ENCODE results near the gene BRIP1. TPM values are rescaled to one million over a fixed set of nuclear protein-coding genes. Genes with fewer than 3 reads are reported as not detected.

Gene BRIP1
- total and polyA plus RNA-seq, 5 donors from 2014 or later, result 0.71 to 3.0 (median 1.3) TPM

DNA sequence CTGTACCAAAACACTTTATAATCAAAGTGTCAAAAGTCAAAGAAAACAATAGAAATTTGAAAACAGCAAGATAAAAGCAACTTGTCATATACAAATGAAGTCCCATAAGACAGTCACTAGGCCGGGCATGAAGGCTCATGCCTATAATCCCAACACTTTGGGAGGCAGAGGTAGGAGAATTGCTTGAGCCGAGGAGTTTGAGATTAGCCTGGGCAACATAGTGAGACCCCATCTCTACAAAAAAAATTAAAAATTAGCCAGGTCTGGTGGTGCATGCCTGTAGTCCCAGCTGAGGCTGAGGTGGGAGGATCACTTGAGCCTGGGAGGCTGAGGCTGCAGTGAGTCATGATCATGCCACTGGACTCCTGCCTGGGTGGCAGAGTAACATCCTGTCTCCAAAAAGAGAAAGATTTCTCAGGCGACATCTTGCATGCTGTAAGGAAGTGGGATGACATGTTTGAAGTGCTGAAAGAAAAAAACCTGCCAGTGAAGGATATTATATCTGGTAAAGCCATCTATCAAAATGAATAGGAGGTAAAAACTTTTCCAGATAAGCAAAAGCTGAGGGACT, 173.6 kb downstream of the BRIP1 start:
- H3K9me3 ChIP-seq (ENCODE audit: control insufficient read depth in 2 of 2, low read length in 2 of 2), result no peaks in the 10 kb centered on the region
- ATAC-seq (ENCODE audit: low read depth in 2 of 2) (no peak), DNase-seq (no peak)
- Mint-ChIP-seq H3K9me3 (peaks cover 0 to 2% (median 0%) of the 10 kb centered on the region in 7 donors), H3K27ac (no peak overlapping the region), H3K4me3 (no peak overlapping the region), H3K36me3 (peaks cover 20% of the 10 kb centered on the region), H3K4me1 (no peaks in the 10 kb centered on the region), H3K27me3 (no peaks in the 10 kb centered on the region)
- H3K27ac ChIP-seq (ENCODE audit: insufficient read depth, low read length, poor library complexity, severe bottlenecking), result no peak overlapping the region
- H3K4me1 ChIP-seq (ENCODE audit: control insufficient read depth, insufficient read depth, low read length, poor library complexity, severe bottlenecking), result no peaks in the 10 kb centered on the region
- H3K27me3 ChIP-seq (ENCODE audit: control insufficient read depth, insufficient read depth, low read length), result no peaks in the 10 kb centered on the region
- no peak overlapping the region for H3K4me3 ChIP-seq (ENCODE audit: low read depth, low read length)
- H3K36me3 ChIP-seq (ENCODE audit: control insufficient read depth, insufficient read depth, low read length), result no peaks in the 10 kb centered on the region

DNA sequence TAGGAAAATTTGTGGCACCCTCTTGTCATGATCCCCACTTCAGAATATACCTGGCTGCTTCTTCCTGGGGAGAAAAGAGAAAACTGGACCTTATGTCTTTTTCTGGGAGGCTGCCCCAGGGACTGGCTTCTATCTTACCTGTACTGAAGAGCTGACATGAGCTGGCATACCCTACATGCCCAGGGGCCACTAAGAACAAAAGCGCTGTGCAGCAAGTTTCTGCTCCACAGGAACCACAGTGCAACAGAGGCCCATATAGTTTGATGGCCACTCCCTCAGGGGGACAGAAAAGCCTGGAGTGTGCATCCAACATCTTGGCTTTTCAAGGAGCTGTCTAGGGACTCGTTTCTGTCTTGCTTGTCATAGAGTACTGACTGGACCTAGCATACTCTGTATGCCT, 175.6 kb downstream of the BRIP1 start:
- no peak overlapping the region for H3K27ac ChIP-seq (ENCODE audit: insufficient read depth, low read length, poor library complexity, severe bottlenecking)
- Mint-ChIP-seq H3K4me3 (no peak overlapping the region), H3K27ac (no peak overlapping the region), H3K36me3 (peaks cover 20% of the 10 kb centered on the region), H3K27me3 (no peaks in the 10 kb centered on the region), H3K9me3 (peaks cover 0 to 2% (median 0%) of the 10 kb centered on the region in 7 donors), H3K4me1 (no peaks in the 10 kb centered on the region)
- H3K4me1 ChIP-seq (ENCODE audit: control insufficient read depth, insufficient read depth, low read length, poor library complexity, severe bottlenecking), result no peaks in the 10 kb centered on the region
- no peaks in the 10 kb centered on the region for H3K36me3 ChIP-seq (ENCODE audit: control insufficient read depth, insufficient read depth, low read length)
- DNase-seq (no peak), ATAC-seq (ENCODE audit: low read depth in 2 of 2) (no peak)
- H3K4me3 ChIP-seq (ENCODE audit: low read depth, low read length), result no peak overlapping the region
- H3K9me3 ChIP-seq (ENCODE audit: control insufficient read depth in 2 of 2, low read length in 2 of 2), result no peaks in the 10 kb centered on the region
- no peaks in the 10 kb centered on the region for H3K27me3 ChIP-seq (ENCODE audit: control insufficient read depth, insufficient read depth, low read length)

DNA sequence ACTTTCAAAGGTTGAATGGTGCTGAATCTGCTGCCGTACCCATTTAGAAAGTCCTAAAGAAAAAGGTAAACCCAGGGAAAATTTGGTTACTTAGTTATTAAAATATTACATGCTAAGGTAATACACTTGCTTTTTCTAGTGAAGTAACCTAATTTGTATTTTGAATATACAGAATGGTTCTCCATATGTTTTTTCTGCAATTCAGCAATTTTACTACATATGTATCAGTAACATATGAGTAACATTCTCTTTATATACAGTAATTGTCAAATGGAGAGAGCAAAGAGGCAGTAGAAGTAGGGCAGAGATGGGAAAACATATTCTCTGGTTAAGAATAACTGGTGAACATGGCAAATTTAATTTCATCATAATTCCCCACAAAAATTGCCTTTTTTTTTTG, 177.2 kb downstream of the BRIP1 start:
- DNase-seq (no peak), ATAC-seq (ENCODE audit: low read depth in 2 of 2) (no peak)
- Histone ChIP-seq H3K27ac (ENCODE audit: insufficient read depth, low read length, poor library complexity, severe bottlenecking) (no peak overlapping the region), H3K4me3 (ENCODE audit: low read depth, low read length) (no peak overlapping the region), H3K27me3 (ENCODE audit: control insufficient read depth, insufficient read depth, low read length) (no peaks in the 10 kb centered on the region), H3K9me3 (ENCODE audit: control insufficient read depth in 2 of 2, low read length in 2 of 2) (no peaks in the 10 kb centered on the region), H3K4me1 (ENCODE audit: control insufficient read depth, insufficient read depth, low read length, poor library complexity, severe bottlenecking) (no peaks in the 10 kb centered on the region), H3K36me3 (ENCODE audit: control insufficient read depth, insufficient read depth, low read length) (no peaks in the 10 kb centered on the region)
- no peaks in the 10 kb centered on the region for H3K27me3 Mint-ChIP-seq
- no peak overlapping the region for H3K27ac Mint-ChIP-seq
- H3K36me3 Mint-ChIP-seq, result peaks cover 20% of the 10 kb centered on the region
- no peaks in the 10 kb centered on the region for H3K4me1 Mint-ChIP-seq
- H3K9me3 Mint-ChIP-seq, result peaks cover 0 to 2% (median 0%) of the 10 kb centered on the region in 7 donors
- no peak overlapping the region for H3K4me3 Mint-ChIP-seq

DNA sequence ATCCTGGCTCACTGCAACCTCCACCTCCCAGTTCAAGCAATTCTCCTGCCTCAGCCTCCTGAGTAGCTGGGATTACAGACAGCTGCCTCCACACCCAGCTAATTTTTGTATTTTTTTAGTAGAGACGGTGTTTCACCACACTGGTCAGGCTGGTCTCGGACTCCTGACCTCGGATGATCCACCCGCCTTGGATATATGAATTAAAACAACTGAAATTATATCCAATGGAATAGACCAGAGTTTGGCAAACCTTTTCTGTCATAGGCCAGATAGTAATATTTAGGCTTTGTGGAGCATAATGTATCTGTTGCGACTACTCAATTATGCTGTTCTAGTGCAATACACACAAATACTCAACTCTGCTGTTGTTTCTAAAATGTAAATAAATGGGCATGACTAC, 178.5 kb downstream of the BRIP1 start:
- DNase-seq, result no peak
- peaks cover 16% of the 10 kb centered on the region for H3K36me3 Mint-ChIP-seq
- H3K27ac Mint-ChIP-seq, result no peak overlapping the region
- H3K9me3 Mint-ChIP-seq, result peaks cover 0 to 5% (median 0%) of the 10 kb centered on the region in 7 donors
- H3K4me1 Mint-ChIP-seq, result no peaks in the 10 kb centered on the region
- H3K4me1 ChIP-seq (ENCODE audit: control insufficient read depth, insufficient read depth, low read length, poor library complexity, severe bottlenecking), result no peaks in the 10 kb centered on the region
- no peak for ATAC-seq (ENCODE audit: low read depth in 2 of 2)
- no peak overlapping the region for H3K27ac ChIP-seq (ENCODE audit: insufficient read depth, low read length, poor library complexity, severe bottlenecking)
- H3K27me3 ChIP-seq (ENCODE audit: control insufficient read depth, insufficient read depth, low read length), result no peaks in the 10 kb centered on the region
- no peaks in the 10 kb centered on the region for H3K36me3 ChIP-seq (ENCODE audit: control insufficient read depth, insufficient read depth, low read length)
- no peaks in the 10 kb centered on the region for H3K9me3 ChIP-seq (ENCODE audit: control insufficient read depth in 2 of 2, low read length in 2 of 2)
- no peaks in the 10 kb centered on the region for H3K27me3 Mint-ChIP-seq
- H3K4me3 Mint-ChIP-seq, result no peak overlapping the region
- H3K4me3 ChIP-seq (ENCODE audit: low read depth, low read length), result no peak overlapping the region

DNA sequence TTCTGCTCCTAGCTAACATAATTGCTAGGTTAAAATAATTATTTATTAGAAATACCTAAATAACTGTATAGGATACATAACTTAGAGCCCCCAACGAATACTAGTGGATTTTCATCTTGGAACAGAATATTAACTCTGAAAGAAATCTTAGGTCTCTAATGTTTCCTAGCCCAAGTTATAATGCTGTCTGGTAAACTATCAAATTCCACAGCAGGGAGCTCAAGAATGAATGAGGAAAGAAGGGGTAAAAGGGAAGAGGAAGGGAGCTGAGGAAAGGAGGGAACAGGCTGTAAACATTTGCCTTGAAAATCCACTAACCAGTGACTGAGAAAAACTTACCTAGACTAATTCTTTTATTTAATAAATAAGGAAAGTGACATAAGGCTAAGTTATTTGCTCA, 179.2 kb downstream of the BRIP1 start:
- Mint-ChIP-seq H3K27ac (no peak overlapping the region), H3K36me3 (peaks cover 12% of the 10 kb centered on the region), H3K4me3 (no peak overlapping the region), H3K27me3 (no peaks in the 10 kb centered on the region), H3K9me3 (peaks cover 0 to 5% (median 0%) of the 10 kb centered on the region in 7 donors), H3K4me1 (no peaks in the 10 kb centered on the region)
- Histone ChIP-seq H3K27me3 (ENCODE audit: control insufficient read depth, insufficient read depth, low read length) (no peaks in the 10 kb centered on the region), H3K36me3 (ENCODE audit: control insufficient read depth, insufficient read depth, low read length) (no peaks in the 10 kb centered on the region), H3K27ac (ENCODE audit: insufficient read depth, low read length, poor library complexity, severe bottlenecking) (no peak overlapping the region), H3K9me3 (ENCODE audit: control insufficient read depth in 2 of 2, low read length in 2 of 2) (no peaks in the 10 kb centered on the region), H3K4me3 (ENCODE audit: low read depth, low read length) (no peak overlapping the region), H3K4me1 (ENCODE audit: control insufficient read depth, insufficient read depth, low read length, poor library complexity, severe bottlenecking) (no peaks in the 10 kb centered on the region)
- DNase-seq (no peak), ATAC-seq (ENCODE audit: low read depth in 2 of 2) (no peak)

DNA sequence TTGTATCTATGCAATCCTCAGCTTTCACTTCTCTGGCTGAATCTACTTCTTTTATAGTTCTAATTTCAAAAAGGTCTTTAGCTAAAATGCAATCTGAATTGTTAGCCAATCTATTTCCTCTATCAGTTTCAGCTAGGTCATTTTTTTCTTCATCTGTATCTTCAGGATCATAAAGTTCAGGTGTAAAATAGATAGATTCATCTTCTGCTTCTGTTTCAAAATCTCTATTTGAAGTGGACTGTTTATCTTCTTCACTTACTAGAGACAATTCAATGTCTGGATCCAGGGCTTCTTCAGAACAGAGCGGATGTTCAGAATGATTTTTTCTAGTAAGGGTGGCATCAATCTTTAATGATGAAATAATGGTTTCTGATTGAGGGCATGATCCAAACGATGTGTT, 179.9 kb downstream of the BRIP1 start:
- no peak overlapping the region for H3K27ac ChIP-seq (ENCODE audit: insufficient read depth, low read length, poor library complexity, severe bottlenecking)
- no peak overlapping the region for H3K4me3 Mint-ChIP-seq
- no peak overlapping the region for H3K4me3 ChIP-seq (ENCODE audit: low read depth, low read length)
- no peaks in the 10 kb centered on the region for H3K36me3 ChIP-seq (ENCODE audit: control insufficient read depth, insufficient read depth, low read length)
- no peaks in the 10 kb centered on the region for H3K4me1 ChIP-seq (ENCODE audit: control insufficient read depth, insufficient read depth, low read length, poor library complexity, severe bottlenecking)
- DNase-seq, result no peak
- H3K27ac Mint-ChIP-seq, result no peak overlapping the region
- H3K9me3 ChIP-seq (ENCODE audit: control insufficient read depth in 2 of 2, low read length in 2 of 2), result no peaks in the 10 kb centered on the region
- H3K36me3 Mint-ChIP-seq, result peaks cover 5% of the 10 kb centered on the region
- no peak for ATAC-seq (ENCODE audit: low read depth in 2 of 2)
- peaks cover 0 to 2% (median 0%) of the 10 kb centered on the region in 7 donors for H3K9me3 Mint-ChIP-seq
- no peaks in the 10 kb centered on the region for H3K4me1 Mint-ChIP-seq
- no peaks in the 10 kb centered on the region for H3K27me3 Mint-ChIP-seq
- H3K27me3 ChIP-seq (ENCODE audit: control insufficient read depth, insufficient read depth, low read length), result no peaks in the 10 kb centered on the region

DNA sequence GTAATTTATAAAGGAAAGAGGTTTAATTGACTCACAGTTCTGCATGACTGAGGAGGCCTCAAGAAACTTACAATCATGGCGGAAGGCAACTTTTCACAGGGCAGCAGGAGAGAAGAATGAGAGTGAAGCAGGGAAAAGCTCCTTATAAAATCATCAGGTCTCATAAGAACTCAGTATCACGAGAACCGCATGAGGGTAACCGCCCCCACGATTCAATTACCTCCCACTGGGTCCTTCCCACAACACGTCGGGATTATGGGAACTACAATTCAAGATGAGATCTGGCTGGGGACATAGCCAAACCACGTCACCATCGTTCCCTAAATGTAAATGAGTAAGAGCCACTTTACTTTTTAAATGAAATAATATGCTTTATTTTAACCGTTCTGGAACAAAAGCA, 182.4 kb downstream of the BRIP1 start:
- ATAC-seq (ENCODE audit: low read depth in 2 of 2) (no peak), DNase-seq (no peak)
- Histone ChIP-seq H3K4me1 (ENCODE audit: control insufficient read depth, insufficient read depth, low read length, poor library complexity, severe bottlenecking) (no peaks in the 10 kb centered on the region), H3K9me3 (ENCODE audit: control insufficient read depth in 2 of 2, low read length in 2 of 2) (no peaks in the 10 kb centered on the region), H3K36me3 (ENCODE audit: control insufficient read depth, insufficient read depth, low read length) (no peaks in the 10 kb centered on the region), H3K27ac (ENCODE audit: insufficient read depth, low read length, poor library complexity, severe bottlenecking) (no peak overlapping the region), H3K4me3 (ENCODE audit: low read depth, low read length) (no peak overlapping the region), H3K27me3 (ENCODE audit: control insufficient read depth, insufficient read depth, low read length) (no peaks in the 10 kb centered on the region)
- peaks cover 2% of the 10 kb centered on the region for H3K36me3 Mint-ChIP-seq
- peaks cover 0 to 2% (median 0%) of the 10 kb centered on the region in 7 donors for H3K9me3 Mint-ChIP-seq
- H3K27ac Mint-ChIP-seq, result no peak overlapping the region
- H3K4me3 Mint-ChIP-seq, result no peak overlapping the region
- H3K27me3 Mint-ChIP-seq, result no peaks in the 10 kb centered on the region
- H3K4me1 Mint-ChIP-seq, result no peaks in the 10 kb centered on the region

DNA sequence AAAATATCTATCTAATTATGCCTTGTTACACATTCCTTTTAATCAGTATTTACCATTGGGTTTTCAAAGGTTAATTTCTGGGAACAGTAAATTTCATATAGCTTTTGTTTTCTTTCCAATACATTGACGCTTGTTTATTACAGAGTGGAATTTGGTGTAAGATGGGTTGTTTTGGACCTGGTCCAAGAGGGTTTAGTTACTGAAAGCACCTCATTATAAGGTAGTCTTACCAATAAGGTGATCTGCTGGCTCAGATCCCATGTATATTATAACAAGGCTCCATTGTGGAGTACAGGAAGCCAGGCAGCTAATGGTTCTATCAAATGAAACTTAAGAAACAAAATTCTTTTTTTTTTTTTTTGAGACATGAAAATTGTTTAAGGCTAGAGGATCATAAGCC, 185.0 kb downstream of the BRIP1 start:
- H3K9me3 Mint-ChIP-seq, result peaks cover 0 to 2% (median 0%) of the 10 kb centered on the region in 7 donors
- H3K27ac Mint-ChIP-seq, result no peak overlapping the region
- DNase-seq (no peak), ATAC-seq (ENCODE audit: low read depth in 2 of 2) (no peak)
- no peak overlapping the region for H3K4me3 Mint-ChIP-seq
- H3K4me1 Mint-ChIP-seq, result no peaks in the 10 kb centered on the region
- Histone ChIP-seq H3K27me3 (ENCODE audit: control insufficient read depth, insufficient read depth, low read length) (no peaks in the 10 kb centered on the region), H3K4me3 (ENCODE audit: low read depth, low read length) (no peak overlapping the region), H3K4me1 (ENCODE audit: control insufficient read depth, insufficient read depth, low read length, poor library complexity, severe bottlenecking) (no peaks in the 10 kb centered on the region), H3K27ac (ENCODE audit: insufficient read depth, low read length, poor library complexity, severe bottlenecking) (no peak overlapping the region), H3K36me3 (ENCODE audit: control insufficient read depth, insufficient read depth, low read length) (no peaks in the 10 kb centered on the region), H3K9me3 (ENCODE audit: control insufficient read depth in 2 of 2, low read length in 2 of 2) (no peaks in the 10 kb centered on the region)
- no peaks in the 10 kb centered on the region for H3K27me3 Mint-ChIP-seq
- H3K36me3 Mint-ChIP-seq, result no peaks in the 10 kb centered on the region
